Lower leg skin (tissue), 4 donors: ENCODE measurements around the gene PRELID3B. TPM values are rescaled to one million over a fixed set of nuclear protein-coding genes. Genes with fewer than 3 reads are reported as not detected.

Experiments
- DNase-seq, 2 donors: peaks; one replicate each; pipeline ENCODE4 v3.0.0-alpha.2; 2019; ENCODE audit warnings: low spot score in 2 of 2
- H3K4me3 ChIP-seq: fragments of 200-600 bp; sonication (generic); 2 replicates; pipeline ENCODE4 v1.5.1; 2017; ENCODE audit warnings: mild to moderate bottlenecking, low read depth; ENCODE audit not compliant: poor library complexity, severe bottlenecking
- CTCF ChIP-seq, 3 donors: fragments of 450-650 bp; IDR thresholded peaks; one replicate each; pipeline ENCODE4 v1.5.1; 2016; ENCODE audit warnings: antibody characterized with exemption in 3 of 3, mild to moderate bottlenecking in 3 of 3, moderate library complexity in 2 of 3
- POLR2A ChIP-seq, 2 donors: fragments of 450-650 bp; IDR thresholded peaks; one replicate each; pipeline ENCODE4 v1.6.1; 2016 to 2017; ENCODE audit warnings: antibody characterized with exemption in 2 of 2, mild to moderate bottlenecking in 1 of 2, moderate library complexity in 1 of 2
- WGBS, 2 donors: methylation state at CpG; one replicate each; pipeline ENCODE4 v1.1.5; 2018; 5-methylcytosine and 5-hydroxymethylcytosine counted together
- intact Hi-C: fragments of 100-400 bp; cut with DNase I; formaldehyde crosslinking; loops from one replicate; pipeline ENCODE4 v1.15.0; 2023; ENCODE audit warnings: low total_unique reads
- total RNA-seq, 4 donors: library from RNA; depleted of rRNA; stranded (reverse); fragments of >200 nt; gene quantifications; one replicate each; pipeline ENCODE4 v1.1.0, GENCODE V29; 2016

The PRELID3B gene
- total RNA-seq, 4 donors from 2014 or later = 38.3 to 50.8 (median 49.1) TPM

DNA sequence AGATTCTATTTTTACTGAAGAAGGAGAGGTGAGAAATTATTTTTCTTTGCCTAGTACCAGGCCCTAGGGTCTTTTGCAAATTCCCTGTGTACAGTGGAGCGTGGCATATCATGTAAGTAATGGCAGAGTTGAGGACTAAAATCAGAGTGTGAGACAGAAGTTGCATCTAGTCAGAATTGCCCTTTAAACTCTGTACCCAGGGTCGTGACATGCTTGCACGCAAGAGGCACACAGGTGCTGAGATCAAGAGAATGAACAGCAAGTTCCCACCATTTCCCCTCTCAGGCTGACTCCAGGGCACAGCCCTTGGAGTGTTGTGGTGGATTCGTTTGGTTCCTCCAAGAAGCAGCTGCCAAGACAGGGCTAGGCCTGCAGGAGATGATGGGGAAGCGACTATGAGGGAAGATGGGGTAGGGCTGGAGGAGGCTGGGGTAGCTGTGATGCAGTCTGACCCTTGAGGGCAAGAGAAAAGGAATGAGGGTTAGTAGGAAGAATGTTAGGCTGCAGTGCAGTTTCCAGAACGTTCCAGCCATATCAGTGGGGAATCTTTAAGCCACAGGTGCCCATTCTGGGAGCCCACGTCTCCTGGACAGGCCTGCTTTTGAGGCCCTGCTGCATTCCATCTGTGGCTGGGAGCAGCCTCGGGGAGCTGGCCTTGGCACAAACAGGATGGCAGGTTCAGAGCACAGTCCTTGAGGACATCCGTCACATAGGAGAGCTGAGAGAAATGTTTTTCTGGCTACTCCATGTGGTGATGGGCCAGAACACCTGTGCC, 54.6 kb downstream of the PRELID3B start:
- 78 to 82% methylated on average over 8 to 9 of the region's 9 CpGs for WGBS, 2 donors
- intact Hi-C loops = no loop called here
- TF ChIP-seq CTCF (IDR thresholded peaks at IDR 0.05) = no peak
- no peak for TF ChIP-seq POLR2A (IDR thresholded peaks at IDR 0.05)
- DNase-seq = peak in 1 of 2 donors; percentile 32
- no peak overlapping the region for H3K4me3 ChIP-seq

- peak in 1 of 2 donors; percentile 36 for DNase-seq
- 87% methylated on average over 8 of the region's 8 CpGs for WGBS, 2 donors
- TF ChIP-seq POLR2A (IDR thresholded peaks at IDR 0.05) (no peak), CTCF (IDR thresholded peaks at IDR 0.05) (no peak)
- intact Hi-C loops = no loop called here
- H3K4me3 ChIP-seq = no peak overlapping the region
These were observed 55.5 kb downstream of the PRELID3B start for GRCh38 chr20:58986968-58987517.

DNA sequence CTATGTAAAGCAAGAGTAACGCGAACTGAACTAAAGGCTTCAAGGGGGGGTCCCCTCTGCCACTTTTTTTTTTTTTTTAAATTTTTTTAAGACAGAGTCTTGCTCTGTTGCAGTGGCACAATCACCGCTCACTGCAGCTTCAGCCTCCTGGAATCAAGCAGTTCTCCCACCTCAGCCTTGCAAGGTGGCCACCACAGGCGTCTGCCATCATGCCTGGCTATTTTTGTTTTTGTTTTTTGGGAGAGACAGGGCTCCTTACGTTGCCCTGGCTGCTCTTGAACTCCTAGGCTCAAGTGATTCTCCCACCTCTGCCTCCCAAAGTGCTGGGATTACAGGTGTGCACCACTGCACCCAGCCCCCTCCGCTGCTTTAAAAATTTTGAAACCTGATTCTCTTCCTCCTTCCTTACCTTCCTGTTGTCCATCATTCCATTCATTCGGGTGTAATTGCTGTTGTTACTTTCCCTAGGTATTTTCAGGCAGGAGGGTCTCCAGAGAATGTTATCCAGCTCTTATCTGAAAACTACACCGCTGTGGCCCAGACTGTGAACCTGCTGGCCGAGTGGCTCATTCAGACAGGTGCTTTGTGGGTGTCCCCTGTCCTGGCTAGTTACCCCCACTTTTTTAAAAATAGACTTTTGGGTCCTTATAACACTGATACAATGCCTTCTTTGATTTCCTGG, 56.2 kb downstream of the PRELID3B start:
- intact Hi-C loops = no loop called here
- no peak for TF ChIP-seq POLR2A (IDR thresholded peaks at IDR 0.05)
- TF ChIP-seq CTCF (IDR thresholded peaks at IDR 0.05) = no peak
- no peak overlapping the region for H3K4me3 ChIP-seq
- DNase-seq = peak in 1 of 2 donors; percentile 71
- WGBS, 2 donors = 78 to 82% methylated on average over 9 of the region's 9 CpGs

DNA sequence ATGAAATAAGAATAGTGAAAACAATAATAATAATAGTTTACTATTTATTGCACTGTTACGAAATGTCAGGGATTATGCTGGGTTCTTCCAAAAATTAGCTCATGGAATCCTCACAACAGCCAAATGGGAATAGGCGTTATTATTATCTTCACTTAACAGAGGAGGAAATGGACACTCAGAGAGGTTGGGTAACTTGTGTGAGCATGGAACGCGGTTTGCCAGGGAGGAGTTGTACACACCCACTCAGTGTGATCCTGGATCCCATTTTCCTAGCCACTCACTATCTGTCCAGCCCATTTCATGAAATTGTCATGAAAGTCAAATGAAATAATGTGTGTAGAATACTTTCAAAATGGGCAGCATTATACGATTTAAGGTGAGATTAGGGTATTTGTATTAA, 56.9 kb downstream of the PRELID3B start:
- intact Hi-C loops = no loop called here
- no peak overlapping the region for H3K4me3 ChIP-seq
- WGBS, 2 donors = 56 to 67% methylated on average over 5 of the region's 5 CpGs
- DNase-seq = peak in 1 of 2 donors; percentile 82
- TF ChIP-seq POLR2A (IDR thresholded peaks at IDR 0.05) (no peak), CTCF (IDR thresholded peaks at IDR 0.05) (no peak)

- WGBS, 2 donors = 76 to 80% methylated on average over 6 of the region's 6 CpGs
- no peak overlapping the region for H3K4me3 ChIP-seq
- no peak for TF ChIP-seq CTCF (IDR thresholded peaks at IDR 0.05)
- no peak for TF ChIP-seq POLR2A (IDR thresholded peaks at IDR 0.05)
- peak in 1 of 2 donors; percentile 74 for DNase-seq
- intact Hi-C loops = loop anchor here (5.0 kb wide), 1 partner anchor 92 kb away; no protein-coding TSS in a partner anchor
These were observed 57.9 kb downstream of the PRELID3B start for GRCh38 chr20:58984691-58985090.

Other genes starting within 250 kb of the PRELID3B start
- under 1 TPM in 1 of 4 donors, not detected in 3; 0.39 TPM for gene GNAS-AS1, start 191.9 kb downstream of the PRELID3B start, total RNA-seq
- gene GNAS, start 190.1 kb downstream of the PRELID3B start, total RNA-seq = 100 to 1,000 TPM; 335 to 473 (median 391) TPM
- 10 to 100 TPM; 36.9 to 53.8 (median 44.6) TPM for gene NELFCD, start 61.5 kb downstream of the PRELID3B start, total RNA-seq
- gene CTSZ, start 35.5 kb downstream of the PRELID3B start, total RNA-seq = 10 to 100 TPM; 30.1 to 64.1 (median 40.0) TPM
- under 1 TPM in 1 of 4 donors, not detected in 3; 0.04 TPM for gene TUBB1, start 23.4 kb downstream of the PRELID3B start, total RNA-seq
- 10 to 100 TPM in 3 of 4 donors, 1 to 10 TPM in 1; 9.9 to 21.1 (median 15.2) TPM for gene ATP5F1E, start 10.5 kb downstream of the PRELID3B start, total RNA-seq
- under 1 TPM; 0.20 to 0.30 (median 0.24) TPM for gene ZNF831, start 121.0 kb upstream of the PRELID3B start, total RNA-seq